GM21717 (cell line): ENCODE data around the gene C1orf53.

Experiments
- ATAC-seq: cut with Tn5 transposase; IDR thresholded peaks from one replicate; pipeline ENCODE4 v1.9.1; 2021; ENCODE audit warnings: mild to moderate bottlenecking, moderate library complexity; ENCODE audit not compliant: unreplicated experiment

C1orf53 gene

GRCh38 chr1:197954718-197955418 is 52.4 kb downstream of the C1orf53 start:
- no peak for ATAC-seq

DNA sequence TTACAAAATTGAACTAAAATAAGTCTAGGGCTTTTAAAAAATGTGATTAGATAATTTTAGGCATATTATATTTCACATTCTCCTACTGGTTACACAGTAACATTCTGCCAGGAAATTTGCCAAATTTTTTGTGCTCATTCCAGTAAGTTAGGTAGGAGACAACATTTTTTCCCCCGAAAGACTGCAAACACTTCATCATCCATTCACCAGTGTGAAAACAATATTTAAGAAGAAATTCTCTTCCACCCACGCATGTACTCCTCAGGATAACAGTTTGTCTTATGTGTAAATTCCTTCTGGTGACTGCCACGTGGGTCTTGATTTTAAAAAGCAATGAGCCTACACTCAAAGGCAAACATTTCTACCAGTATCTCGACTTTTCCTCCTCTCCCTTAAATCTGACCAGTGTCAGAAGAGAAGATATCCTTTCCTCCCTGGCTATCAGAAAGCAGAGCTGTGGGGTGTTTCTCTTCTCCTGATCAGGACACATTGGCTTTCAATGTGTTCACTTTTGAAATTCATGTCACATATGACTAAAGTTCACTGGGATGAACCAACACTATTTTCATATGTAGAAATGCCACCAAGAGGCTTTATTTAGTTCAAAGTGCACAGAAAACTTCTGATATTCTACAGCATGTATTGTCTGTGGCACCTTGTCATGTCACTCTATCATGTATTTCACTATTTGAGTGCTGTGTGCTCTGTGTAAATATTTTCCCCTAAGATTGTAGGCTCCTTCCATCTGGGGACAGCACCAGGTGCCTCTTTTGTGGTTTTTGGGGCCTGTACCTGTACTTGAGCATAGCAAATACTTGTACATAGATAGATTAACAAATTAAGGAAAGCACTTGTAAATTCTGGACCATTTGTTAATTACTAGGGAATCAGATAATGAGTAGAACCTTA is 53.3 kb downstream of the C1orf53 start:
- ATAC-seq, result no peak
